NCI-H2107 treated with DMSO at 0.1 percent for 48 hours (cell line): Measurements from ENCODE around the gene SNAI3.

ENCODE experiments used
- DNase-seq: peaks from one replicate; lab custom pipeline; 2025; ENCODE audit not compliant: unreplicated experiment; lab: John Stamatoyannopoulos, UW

Gene SNAI3

DNA sequence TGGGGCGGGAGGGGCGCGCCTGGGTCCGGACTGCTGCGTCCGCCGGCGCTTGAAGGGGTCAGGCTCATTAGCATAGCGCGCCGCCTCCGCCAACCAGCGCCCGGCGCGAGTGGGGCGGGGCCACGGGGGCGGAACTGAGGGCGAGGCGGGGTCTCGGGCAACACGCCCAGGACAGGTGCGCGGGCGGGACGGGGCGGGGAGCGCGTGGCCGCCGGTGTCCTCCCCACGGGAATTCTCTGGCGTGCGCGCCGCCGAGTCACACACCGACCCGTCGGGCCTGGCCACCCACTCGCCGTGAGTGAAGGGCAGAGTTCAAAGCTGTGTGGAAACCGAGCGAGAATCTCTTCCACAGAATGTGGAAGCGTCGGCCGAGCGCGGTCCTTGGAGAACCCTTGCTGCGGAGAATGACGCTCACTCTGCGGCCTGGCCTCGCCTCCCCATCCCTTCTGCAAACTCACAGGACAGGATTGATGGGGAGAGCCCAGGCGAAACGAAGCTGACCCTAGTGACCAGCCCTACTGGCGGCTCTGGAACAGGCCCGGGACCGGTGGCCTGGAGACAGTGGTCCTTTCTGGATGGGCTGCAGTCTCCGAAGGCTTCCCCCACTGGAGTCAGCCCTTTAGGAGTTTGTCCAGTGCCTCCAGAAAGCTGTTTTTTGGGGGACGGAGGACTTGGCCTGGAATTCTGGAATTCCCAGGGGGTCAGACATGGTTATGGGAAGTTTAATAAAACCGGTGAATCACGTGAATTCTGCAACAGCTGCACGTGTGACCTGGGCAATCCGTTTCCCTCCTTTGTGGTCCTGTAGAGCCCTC is at the start of gene SNAI3:
Gene SNAI3, minus strand, starts transcription at position 69 of the 815 bp plus-strand sequence. CDS start 101 bp downstream, outside the sequence.
- peak; percentile 46 for DNase-seq

- DNase-seq: no peak
Observed at GRCh38 chr16:88736088-88736487, 49.8 kb upstream of the SNAI3 start.

GRCh38 chr16:88735616-88736015 is 49.3 kb upstream of the SNAI3 start:
- no peak for DNase-seq

- DNase-seq: no peak
Observed at GRCh38 chr16:88735121-88735520, 48.8 kb upstream of the SNAI3 start.

DNA sequence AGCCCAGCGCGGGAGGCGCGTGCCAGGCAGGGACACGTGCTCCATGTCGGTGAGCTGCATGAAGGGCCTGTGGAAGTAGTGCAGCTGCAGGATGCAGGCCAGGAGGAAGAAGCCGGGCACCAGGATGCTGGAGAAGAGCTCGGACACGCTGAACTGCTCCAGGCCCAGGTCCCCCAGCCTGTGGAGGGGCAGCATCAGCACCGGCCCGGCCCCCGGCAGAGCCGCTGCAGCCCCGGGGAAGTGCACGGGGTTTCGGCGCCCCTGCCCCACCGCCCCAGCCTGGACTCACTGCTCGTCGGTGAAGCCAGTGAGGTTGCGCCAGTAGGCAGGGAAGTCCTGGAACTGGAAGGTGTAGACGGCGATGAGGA is 48.0 kb upstream of the SNAI3 start:
- DNase-seq: no peak

DNA sequence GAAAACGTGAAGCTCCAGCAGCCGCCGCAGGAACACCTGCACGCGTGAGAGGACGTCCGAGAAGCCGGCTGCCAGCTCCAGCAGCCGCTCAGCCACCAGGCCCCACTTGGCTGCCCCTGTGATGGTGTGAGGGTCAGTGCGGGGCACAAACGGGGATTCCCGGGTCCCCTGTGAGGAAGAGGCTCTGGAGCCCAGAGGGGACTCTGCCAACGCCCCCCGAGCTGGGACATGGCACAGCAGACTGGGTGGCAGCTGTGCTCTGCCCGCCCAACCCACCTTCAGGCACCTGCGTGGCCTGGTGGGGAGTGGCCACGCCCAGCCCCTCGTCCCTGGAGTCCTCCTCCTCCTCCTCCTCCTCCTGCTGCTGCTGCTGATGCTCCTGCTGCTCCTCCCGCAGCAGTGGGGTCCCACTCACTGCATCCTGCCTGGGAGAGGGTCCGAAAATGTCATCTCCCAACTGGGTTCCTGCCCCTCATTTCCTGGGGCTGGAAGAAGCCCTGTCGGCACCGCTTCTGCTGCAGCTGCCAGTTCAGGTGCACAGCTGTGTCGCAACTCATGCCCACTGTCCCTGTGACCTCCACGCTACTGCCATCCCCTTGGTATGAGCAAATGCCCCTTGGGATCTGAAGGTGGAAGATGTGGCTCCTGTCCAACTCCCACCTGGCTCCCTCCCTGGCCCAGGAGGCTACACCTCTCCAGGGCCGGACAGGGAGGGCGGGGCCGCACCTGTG is 47.5 kb upstream of the SNAI3 start:
- DNase-seq: no peak

GRCh38 chr16:88732961-88733294 is 46.6 kb upstream of the SNAI3 start:
- DNase-seq: no peak

DNA sequence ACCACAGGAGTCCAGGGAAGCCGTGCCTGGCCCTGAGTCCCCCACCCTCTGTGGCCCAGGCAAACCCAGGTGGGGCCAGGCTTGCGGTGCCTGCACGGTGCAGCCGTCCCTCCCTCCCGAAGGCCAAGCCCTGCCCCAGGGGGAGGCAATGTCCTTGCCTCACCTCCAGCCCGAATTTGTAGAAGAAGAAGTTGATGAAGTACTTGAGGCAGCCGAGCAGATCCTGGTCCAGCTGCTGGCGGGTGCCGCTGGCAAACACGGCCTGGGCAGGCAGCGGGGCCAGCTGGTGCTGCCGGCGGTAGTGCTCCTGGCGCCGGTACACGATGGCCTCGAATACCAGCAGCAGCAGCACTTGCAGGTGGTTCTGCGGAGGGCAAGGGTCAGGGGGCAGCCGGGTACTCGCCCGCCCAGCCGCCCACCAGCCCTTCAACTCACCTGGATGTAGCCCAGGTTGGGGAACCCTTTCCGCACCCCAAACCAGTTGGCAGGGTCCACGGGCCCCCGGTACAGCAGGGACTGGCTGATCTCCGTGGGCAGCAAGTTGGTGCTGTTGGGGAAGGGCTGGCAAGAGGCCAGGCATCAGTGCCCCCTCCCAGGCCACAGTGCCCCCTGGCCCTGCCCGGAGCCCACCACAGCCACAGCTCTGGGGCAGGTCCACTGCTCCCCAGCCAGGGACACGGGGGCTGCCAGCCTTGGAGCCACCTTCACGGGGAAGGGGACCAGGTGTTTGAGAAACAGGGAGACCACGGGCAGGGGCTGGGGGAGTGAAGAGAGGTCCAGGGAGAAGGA is 46.1 kb upstream of the SNAI3 start:
- no peak for DNase-seq

DNA sequence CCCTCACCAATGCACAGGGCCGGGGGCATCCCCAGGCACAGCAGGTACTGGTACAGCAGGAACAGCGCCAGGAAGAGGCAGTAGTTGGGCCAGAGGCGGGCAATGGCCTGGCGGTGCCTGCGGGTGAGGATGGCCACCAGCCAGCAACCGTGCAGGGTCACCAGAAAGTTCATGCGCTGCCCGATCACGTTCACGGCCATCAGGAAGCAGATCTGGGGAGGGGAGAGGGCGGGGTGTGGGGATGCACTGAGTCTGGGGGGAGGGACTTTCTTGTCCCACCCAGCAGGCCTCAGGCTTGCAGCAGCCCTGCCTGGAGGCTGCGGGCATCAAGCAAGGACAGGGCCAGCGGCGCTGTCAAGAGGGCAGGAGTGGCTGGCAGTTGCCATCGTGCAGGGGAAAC is 45.4 kb upstream of the SNAI3 start:
- no peak for DNase-seq

DNA sequence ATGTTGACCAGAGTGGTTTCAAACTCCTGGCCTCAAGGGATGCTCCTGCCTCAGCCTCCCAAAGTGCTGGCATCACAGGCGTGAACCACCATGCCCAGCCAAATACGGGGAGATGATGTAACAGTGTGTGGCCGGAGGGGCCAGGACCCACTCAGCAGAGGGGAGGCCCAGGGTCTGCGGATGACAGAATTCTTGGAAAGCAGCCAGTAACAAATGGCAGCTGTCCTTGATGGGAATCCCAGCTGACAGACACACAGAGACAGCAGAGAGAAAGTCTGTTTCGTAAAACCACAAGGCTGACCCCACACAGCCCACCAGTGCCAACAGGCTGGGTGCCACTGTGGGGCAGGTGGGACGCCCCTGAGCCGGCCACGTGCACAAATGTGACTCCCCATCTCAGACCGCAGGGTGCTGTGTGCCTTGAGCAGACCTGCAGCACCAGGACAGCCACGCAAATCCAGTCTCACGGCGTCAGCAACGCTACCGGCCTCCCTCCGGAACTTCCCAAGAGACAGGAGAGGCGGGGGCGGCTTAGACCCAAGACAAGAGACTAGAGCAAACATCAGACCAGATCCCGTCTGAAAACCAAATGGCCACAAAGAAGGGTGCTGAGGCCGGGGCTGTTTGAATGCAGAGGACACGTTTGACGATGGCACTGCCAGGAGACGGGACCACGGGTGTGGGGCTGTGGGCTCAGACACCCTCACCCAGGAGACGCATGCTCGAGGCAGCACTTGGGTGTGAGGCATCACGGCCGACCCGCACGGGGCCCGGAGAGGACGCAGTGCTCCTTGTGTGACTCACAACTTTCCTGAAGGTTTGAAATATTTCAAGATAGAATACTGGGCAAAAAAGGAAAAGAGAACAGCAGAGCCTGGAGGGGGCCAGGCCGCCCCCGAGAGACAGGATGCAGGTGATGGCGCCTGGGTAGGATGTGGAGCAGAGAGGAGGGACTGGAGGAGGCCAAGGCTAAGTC is 44.6 kb upstream of the SNAI3 start:
- no peak for DNase-seq

GRCh38 chr16:88727871-88728270 is 41.6 kb upstream of the SNAI3 start:
- DNase-seq: no peak

- peak; percentile 15 for DNase-seq
Observed at GRCh38 chr16:88726981-88727380, 40.7 kb upstream of the SNAI3 start.

GRCh38 chr16:88726408-88726749 is 40.1 kb upstream of the SNAI3 start:
- no peak for DNase-seq

- DNase-seq: no peak
Observed at GRCh38 chr16:88725609-88726407, 39.5 kb upstream of the SNAI3 start.

GRCh38 chr16:88724855-88725555 is 38.7 kb upstream of the SNAI3 start:
- no peak for DNase-seq

- no peak for DNase-seq
Observed at GRCh38 chr16:88723911-88724310, 37.6 kb upstream of the SNAI3 start.

DNA sequence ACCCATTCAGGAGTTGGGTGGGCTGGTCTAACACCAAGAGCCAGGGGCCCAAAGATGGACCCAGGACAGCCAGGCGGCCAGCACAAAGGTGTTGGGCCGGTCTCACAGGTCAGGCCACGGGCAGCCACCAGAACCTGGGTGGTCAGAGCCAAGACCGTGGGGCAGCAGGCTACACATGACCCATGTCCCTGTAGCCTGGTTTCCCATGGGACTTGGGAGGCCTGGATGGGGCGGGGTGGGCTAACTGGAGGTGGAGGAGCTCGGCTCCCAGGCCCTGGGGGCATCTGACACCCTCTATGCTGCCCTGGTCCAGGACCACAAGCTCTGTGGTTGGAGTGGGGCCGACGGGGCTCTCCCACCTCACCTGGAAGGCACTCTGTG is 37.2 kb upstream of the SNAI3 start:
- DNase-seq: no peak

GRCh38 chr16:88722784-88723506 is 36.6 kb upstream of the SNAI3 start:
- DNase-seq: no peak
